GM23248 (cell line): ENCODE data around the gene RNASE4.

Experiments used
- EZH2 ChIP-seq: fragments of 200-600 bp; sonication (generic); IDR thresholded peaks from 2 replicates; pipeline ENCODE4 v1.6.1; 2018; ENCODE audit warnings: antibody characterized with exemption, mild to moderate bottlenecking; ENCODE audit not compliant: insufficient read depth, poor library complexity, severe bottlenecking
- EZH2phosphoT487 ChIP-seq: fragments of 200-600 bp; sonication (generic); IDR thresholded peaks from 2 replicates; pipeline ENCODE4 v1.6.1; 2018; ENCODE audit warnings: antibody characterized with exemption, moderate library complexity, mild to moderate bottlenecking, low read depth; ENCODE audit not compliant: insufficient read depth

GRCh38 chr14:20696764-20697163 lies 12.4 kb downstream of the RNASE4 start:
- TF ChIP-seq EZH2 (no peak), EZH2phosphoT487 (no peak)
